GM21737 (cell line): ENCODE results near the gene USP34.
A peak's percentile ranks its signal among the peaks of the same experiment; 100 is the strongest.
"Not testable (repeated sequence)": the region's sequence is repeated elsewhere in the genome, so short reads cannot be mapped to it uniquely, and the experiment has no call there.

Experiments
- ATAC-seq: cut with Tn5 transposase; IDR thresholded peaks from one replicate; pipeline ENCODE4 v1.9.1; 2021; ENCODE audit warnings: mild to moderate bottlenecking, moderate library complexity; ENCODE audit not compliant: unreplicated experiment

Gene USP34

GRCh38 chr2:61470965-61471904 lies at the start of gene USP34:
Gene USP34 (minus strand): TSS chr2:61471087. CDS start chr2:61470692, 395 bp downstream.
- ATAC-seq, result peak; percentile 74

- ATAC-seq, result no peak
Observed at GRCh38 chr2:61520261-61520660, 49.4 kb upstream of the USP34 start.

- no peak for ATAC-seq
Observed at GRCh38 chr2:61512768-61513398, 42.0 kb upstream of the USP34 start.

GRCh38 chr2:61510674-61511671 lies 40.1 kb upstream of the USP34 start:
- no peak for ATAC-seq

GRCh38 chr2:61504949-61505348 lies 34.1 kb upstream of the USP34 start:
- ATAC-seq, result no peak

GRCh38 chr2:61499060-61499459 lies 28.2 kb upstream of the USP34 start:
- no peak for ATAC-seq

GRCh38 chr2:61493523-61493942 lies 22.6 kb upstream of the USP34 start:
- ATAC-seq, result no peak

GRCh38 chr2:61492476-61492875 lies 21.6 kb upstream of the USP34 start:
- ATAC-seq, result no peak

GRCh38 chr2:61485281-61485680 lies 14.4 kb upstream of the USP34 start:
- no peak for ATAC-seq

- no peak for ATAC-seq
Observed at GRCh38 chr2:61478086-61478485, 7.2 kb upstream of the USP34 start.

GRCh38 chr2:61476929-61477589 lies 6.2 kb upstream of the USP34 start:
- not testable (repeated sequence) for ATAC-seq

GRCh38 chr2:61471905-61472805 lies 1.3 kb upstream of the USP34 start:
- ATAC-seq, result no peak

GRCh38 chr2:61470122-61470951 lies 550 bp downstream of the USP34 start:
- ATAC-seq, result peak; percentile 29

- ATAC-seq, result no peak
Observed at GRCh38 chr2:61469424-61470121, 1.3 kb downstream of the USP34 start.

GRCh38 chr2:61468231-61468630 lies 2.7 kb downstream of the USP34 start:
- ATAC-seq, result not testable (repeated sequence)

GRCh38 chr2:61465045-61465444 lies 5.8 kb downstream of the USP34 start:
- no peak for ATAC-seq

GRCh38 chr2:61463769-61464475 lies 7.0 kb downstream of the USP34 start:
- ATAC-seq, result no peak
